AG04449 (cell line): Measurements from ENCODE around the gene TMEM234.

Experiments
- CTCF ChIA-PET: fragments of 350-600 bp; formaldehyde crosslinking; extraction: SDS; loops from one replicate; lab custom pipeline; 2021; ENCODE audit warnings: antibody characterized with exemption; lab: Yijun Ruan, JAX
- POLR2A ChIA-PET: fragments of 400-600, 350-600 bp; formaldehyde crosslinking; extraction: SDS; loops from one replicate; lab custom pipeline; 2020; ENCODE audit warnings: antibody characterized with exemption, inconsistent platforms; lab: Yijun Ruan, JAX
- DNase-seq: peaks from one replicate; pipeline ENCODE4 v3.0.0-alpha.2; 2010; ENCODE audit warnings: low read depth, low spot score
- H3K4me3 ChIP-seq: 2 replicates; pipeline ENCODE4 v1.5.1; 2011; ENCODE audit warnings: low read depth, mild to moderate bottlenecking, control low read depth, low read length
- TF ChIP-seq, protein P1 (sequence below): IDR thresholded peaks from one replicate; pipeline ENCODE4 v1.5.1; 2011; ENCODE audit warnings: mild to moderate bottlenecking, moderate library complexity, low read length, control low read depth, inconsistent platforms; ENCODE audit not compliant: insufficient read depth; ENCODE audit errors: missing control alignments

The TMEM234 gene

GRCh38 chr1:32195972-32196823 is 26.0 kb downstream of the TMEM234 start:
- ChIA-PET CTCF (interaction anchor here (2.1 to 2.4 kb wide), 2 partner anchors 12 to 19 kb away, joined by 5 to 12 read pairs; no protein-coding TSS in a partner anchor), POLR2A (interaction anchor here (3.0 kb wide), 1 partner anchor 16 kb away, joined by 11 read pairs; the partner anchor contains the start of gene TXLNA)
- TF ChIP-seq, protein P1, sequence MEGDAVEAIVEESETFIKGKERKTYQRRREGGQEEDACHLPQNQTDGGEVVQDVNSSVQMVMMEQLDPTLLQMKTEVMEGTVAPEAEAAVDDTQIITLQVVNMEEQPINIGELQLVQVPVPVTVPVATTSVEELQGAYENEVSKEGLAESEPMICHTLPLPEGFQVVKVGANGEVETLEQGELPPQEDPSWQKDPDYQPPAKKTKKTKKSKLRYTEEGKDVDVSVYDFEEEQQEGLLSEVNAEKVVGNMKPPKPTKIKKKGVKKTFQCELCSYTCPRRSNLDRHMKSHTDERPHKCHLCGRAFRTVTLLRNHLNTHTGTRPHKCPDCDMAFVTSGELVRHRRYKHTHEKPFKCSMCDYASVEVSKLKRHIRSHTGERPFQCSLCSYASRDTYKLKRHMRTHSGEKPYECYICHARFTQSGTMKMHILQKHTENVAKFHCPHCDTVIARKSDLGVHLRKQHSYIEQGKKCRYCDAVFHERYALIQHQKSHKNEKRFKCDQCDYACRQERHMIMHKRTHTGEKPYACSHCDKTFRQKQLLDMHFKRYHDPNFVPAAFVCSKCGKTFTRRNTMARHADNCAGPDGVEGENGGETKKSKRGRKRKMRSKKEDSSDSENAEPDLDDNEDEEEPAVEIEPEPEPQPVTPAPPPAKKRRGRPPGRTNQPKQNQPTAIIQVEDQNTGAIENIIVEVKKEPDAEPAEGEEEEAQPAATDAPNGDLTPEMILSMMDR = no peak
- DNase-seq = no peak
- no peak overlapping the region for H3K4me3 ChIP-seq

DNA sequence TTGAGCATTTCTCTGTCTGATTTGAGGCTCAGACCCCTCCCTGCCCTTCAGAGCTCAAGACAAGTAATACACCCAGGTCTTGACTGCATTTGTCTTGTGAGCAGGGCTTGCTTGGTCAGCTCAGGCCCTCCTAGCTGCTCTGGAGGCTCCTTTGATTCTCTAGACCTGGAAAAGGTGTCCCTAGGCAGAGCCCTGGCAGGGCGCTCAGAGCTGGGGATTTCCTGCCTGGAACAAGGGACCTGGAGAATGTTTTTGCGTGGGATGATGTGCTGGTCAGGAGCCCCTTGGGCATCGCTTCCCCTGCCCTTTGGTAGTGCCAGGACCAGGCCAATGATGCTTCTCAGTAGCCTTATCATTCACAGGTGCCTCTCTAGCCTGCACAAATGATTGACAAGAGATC is 26.6 kb downstream of the TMEM234 start:
- no peak for DNase-seq
- H3K4me3 ChIP-seq = no peak overlapping the region
- POLR2A ChIA-PET = interaction anchor here (3.0 kb wide), 1 partner anchor 16 kb away, joined by 11 read pairs; the partner anchor contains the start of gene TXLNA
- TF ChIP-seq, protein P1 = no peak
- CTCF ChIA-PET = interaction anchor here (2.1 to 2.4 kb wide), 2 partner anchors 11 to 20 kb away, joined by 5 to 12 read pairs; no protein-coding TSS in a partner anchor

- TF ChIP-seq, protein P1 = no peak
- ChIA-PET CTCF (interaction anchor here (2.1 kb wide), 1 partner anchor 11 kb away, joined by 5 read pairs; no protein-coding TSS in a partner anchor), POLR2A (no interaction called here)
- no peak for DNase-seq
- no peak overlapping the region for H3K4me3 ChIP-seq
Measured at GRCh38 chr1:32194984-32195383, 27.2 kb downstream of the TMEM234 start.

DNA sequence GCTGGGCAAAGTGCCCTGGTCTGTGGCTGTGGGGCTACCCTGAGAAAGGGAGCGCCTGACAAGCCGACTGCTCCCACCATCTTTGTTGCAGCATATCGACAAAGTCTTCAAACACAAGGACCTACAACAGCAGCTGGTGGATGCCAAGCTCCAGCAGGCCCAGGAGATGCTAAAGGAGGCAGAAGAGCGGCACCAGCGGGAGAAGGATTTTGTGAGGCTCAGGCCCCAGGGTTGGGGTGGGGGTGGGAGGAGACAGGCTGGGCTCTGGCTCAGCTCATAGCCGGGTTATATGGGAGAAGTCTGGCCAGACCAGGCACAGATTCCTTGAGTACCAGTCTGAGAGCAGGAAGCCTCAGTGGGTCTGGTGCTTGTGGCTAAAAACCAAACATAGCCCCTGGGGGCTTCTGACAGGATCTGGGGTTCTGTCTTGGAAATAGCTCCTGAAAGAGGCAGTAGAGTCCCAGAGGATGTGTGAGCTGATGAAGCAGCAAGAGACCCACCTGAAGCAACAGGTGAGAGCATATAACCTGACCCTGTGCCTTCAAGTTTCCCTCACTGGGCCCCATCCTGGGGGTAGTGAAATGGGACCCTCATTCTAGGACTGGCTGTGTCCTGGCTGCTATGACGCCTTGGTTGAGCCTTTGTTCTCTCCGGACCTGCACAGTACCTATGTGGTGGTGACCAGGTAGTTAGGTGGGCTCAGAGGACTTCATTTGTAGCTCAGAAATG is 29.8 kb downstream of the TMEM234 start:
- no peak overlapping the region for H3K4me3 ChIP-seq
- ChIA-PET CTCF (interaction anchor here (0.7 to 1.2 kb wide), 2 partner anchors 9 to 24 kb away, joined by 4 to 5 read pairs; partner anchors contain the start of gene CCDC28B), POLR2A (interaction anchor here (1.3 kb wide), 1 partner anchor 13 kb away, joined by 3 read pairs; the partner anchor contains the start of gene TXLNA)
- no peak for DNase-seq
- TF ChIP-seq, protein P1 = no peak

GRCh38 chr1:32187850-32188249 is 34.3 kb downstream of the TMEM234 start:
- POLR2A ChIA-PET = no interaction called here
- DNase-seq = no peak
- TF ChIP-seq, protein P1 = no peak
- CTCF ChIA-PET = interaction anchor here (0.8 to 1.5 kb wide), 2 partner anchors 27 to 185 kb away, joined by 3 to 4 read pairs; no protein-coding TSS in a partner anchor
- no peak overlapping the region for H3K4me3 ChIP-seq

GRCh38 chr1:32186491-32186890 is 35.7 kb downstream of the TMEM234 start:
- ChIA-PET POLR2A (no interaction called here), CTCF (interaction anchor here (1.0 to 1.5 kb wide), 2 partner anchors 29 to 196 kb away, joined by 3 to 4 read pairs; no protein-coding TSS in a partner anchor)

More at GRCh38 chr1:32186491-32186890, 35.7 kb downstream of the TMEM234 start:
- DNase-seq = no peak
- TF ChIP-seq, protein P1 = no peak
- no peak overlapping the region for H3K4me3 ChIP-seq
